ENCODE data around the gene LMAN2L.

LMAN2L gene

DNA sequence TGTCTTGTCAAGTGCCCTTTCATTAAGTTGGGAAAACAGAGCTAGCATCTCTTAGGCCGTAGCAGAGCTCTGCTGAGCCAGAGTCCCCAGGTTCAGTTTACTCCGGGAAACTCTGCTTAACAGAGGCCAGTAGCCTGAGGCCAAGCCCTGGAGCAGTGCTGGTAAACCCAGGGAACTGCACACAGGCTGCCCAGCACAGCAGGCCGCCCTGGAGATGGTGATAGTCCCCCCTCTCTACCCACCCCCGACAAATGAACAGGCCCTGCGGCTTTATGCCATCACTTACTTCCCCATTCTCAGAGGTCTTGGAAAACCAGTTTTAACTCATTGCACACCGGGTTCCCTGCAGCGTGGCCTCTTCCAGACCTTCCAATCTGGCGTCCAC, 24.4 kb upstream of the LMAN2L start:
- Mint-ChIP-seq H3K4me3 (peak overlapping the region; percentile 77), H3K36me3 (no peaks in the 10 kb centered on the region), H3K4me1 (peaks cover 72% of the 10 kb centered on the region), H3K9me3 (no peaks in the 10 kb centered on the region), H3K27ac (no peak overlapping the region)
- DNase-seq (ENCODE audit: low spot score in 2 of 2): no peak
- no peak for ATAC-seq

DNA sequence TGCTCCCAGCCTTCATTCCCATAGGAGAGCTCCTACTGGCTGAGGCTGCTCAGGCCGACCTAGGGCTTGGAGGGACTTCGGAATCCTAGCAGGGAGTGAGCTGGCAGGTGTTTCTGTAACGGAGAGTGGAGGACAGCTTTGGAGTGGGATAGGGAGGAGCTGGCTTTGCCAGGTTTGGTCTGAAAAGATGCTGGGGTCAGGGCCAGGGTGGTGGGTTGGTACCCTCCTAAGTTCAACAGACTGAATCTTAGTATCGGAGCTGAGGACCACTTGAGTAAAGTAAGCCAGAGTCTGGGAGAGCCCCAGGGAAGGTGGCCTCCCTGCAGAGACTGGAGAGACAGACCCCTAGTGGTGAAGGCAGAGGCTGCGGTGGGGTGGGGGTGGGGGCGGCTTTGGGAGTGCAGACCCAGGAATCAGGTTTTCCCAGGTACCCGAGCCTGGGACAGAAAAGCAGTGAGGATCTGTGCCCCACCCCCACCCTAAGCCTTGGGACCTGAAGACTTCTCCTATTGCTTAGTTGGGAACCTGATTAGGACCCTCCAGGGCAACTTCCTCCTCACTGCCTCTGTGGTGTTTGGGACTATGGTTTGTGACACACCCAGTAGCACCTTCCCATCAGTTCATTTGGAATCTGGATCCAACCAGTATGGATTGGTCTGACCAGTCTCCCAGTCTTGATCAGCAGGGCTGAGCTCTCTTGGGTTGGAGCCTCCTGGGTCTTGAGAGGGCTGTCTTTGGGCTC, 23.8 kb upstream of the LMAN2L start:
- no peak for DNase-seq (ENCODE audit: low spot score in 2 of 2)
- Mint-ChIP-seq H3K9me3 (no peaks in the 10 kb centered on the region), H3K4me3 (peak overlapping the region; percentile 77), H3K36me3 (no peaks in the 10 kb centered on the region), H3K4me1 (peaks cover 77% of the 10 kb centered on the region), H3K27ac (peak overlapping the region; percentile 35)
- no peak for ATAC-seq

DNA sequence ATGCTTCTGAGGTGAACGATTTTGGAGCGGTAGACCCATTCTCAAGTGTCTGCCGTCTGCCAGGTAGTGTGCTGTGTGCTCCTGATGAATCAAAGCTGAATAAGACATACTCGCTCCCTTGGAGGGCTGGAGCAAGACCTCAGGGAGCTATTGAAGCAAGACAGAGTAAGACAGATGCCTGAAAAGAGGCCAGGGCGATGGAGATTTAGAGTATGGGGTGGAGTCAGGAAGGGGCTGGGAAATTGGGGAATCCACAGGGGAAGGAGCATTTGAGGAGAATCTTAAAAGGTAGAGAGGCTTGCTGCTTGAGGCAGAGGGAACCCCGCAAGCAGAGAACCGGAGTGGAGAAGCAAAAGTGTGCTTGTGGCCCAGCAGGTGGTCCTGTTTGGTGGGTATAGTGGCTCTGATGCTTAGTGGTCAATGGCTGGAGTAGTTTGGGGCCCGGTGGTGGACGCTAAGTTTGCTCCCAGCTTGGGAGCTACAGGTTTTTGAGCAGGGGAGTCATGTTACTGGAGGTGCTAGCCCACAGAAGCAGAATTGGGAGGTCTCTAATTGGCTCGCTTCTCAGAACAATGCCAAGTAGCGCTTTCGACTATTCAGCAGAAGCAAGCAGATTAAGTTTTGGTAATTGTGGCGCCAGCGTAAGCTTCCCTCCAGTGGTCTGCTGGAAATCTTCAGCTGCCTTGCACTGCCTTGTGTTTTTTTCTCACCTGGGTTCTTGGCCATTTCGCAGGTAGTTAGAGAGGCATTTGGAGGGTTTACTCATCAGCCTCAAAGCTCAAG, 22.9 kb upstream of the LMAN2L start:
- Mint-ChIP-seq H3K36me3 (no peaks in the 10 kb centered on the region), H3K27ac (peak overlapping the region; percentile 35), H3K4me3 (peak overlapping the region; percentile 77), H3K9me3 (no peaks in the 10 kb centered on the region), H3K4me1 (peaks cover 70% of the 10 kb centered on the region)
- no peak for DNase-seq (ENCODE audit: low spot score in 2 of 2)
- no peak for ATAC-seq

DNA sequence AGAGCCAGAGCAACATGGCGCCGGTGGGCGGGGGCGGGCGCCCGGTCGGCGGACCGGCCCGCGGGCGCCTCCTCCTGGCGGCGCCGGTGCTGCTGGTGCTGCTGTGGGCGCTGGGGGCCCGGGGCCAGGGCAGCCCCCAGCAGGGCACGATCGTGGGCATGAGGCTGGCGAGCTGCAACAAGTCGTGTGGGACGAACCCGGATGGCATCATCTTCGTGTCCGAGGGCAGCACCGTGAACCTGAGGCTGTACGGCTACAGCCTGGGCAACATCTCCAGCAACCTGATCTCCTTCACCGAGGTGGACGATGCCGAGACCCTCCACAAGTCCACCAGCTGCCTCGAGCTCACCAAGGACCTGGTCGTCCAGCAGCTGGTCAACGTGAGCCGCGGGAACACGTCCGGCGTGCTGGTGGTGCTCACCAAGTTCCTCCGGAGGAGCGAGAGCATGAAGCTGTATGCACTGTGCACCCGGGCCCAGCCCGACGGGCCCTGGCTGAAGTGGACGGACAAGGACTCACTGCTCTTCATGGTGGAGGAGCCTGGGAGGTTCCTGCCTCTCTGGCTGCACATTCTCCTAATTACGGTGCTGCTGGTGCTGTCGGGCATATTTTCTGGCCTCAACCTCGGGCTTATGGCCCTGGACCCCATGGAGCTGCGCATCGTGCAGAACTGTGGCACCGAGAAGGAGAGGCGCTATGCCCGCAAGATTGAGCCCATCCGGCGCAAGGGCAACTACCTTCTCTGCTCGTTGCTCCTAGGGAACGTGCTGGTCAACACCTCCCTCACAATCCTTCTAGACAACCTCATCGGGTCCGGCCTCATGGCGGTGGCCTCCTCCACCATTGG, 21.3 kb upstream of the LMAN2L start:
- Mint-ChIP-seq H3K4me3 (peak overlapping the region; percentile 77), H3K4me1 (peaks cover 55% of the 10 kb centered on the region), H3K9me3 (no peaks in the 10 kb centered on the region), H3K27ac (peak overlapping the region; percentile 75), H3K36me3 (no peaks in the 10 kb centered on the region)
- ATAC-seq: peak; percentile 81
- peak in 1 of 2 donors; percentile 74 for DNase-seq (ENCODE audit: low spot score in 2 of 2)

DNA sequence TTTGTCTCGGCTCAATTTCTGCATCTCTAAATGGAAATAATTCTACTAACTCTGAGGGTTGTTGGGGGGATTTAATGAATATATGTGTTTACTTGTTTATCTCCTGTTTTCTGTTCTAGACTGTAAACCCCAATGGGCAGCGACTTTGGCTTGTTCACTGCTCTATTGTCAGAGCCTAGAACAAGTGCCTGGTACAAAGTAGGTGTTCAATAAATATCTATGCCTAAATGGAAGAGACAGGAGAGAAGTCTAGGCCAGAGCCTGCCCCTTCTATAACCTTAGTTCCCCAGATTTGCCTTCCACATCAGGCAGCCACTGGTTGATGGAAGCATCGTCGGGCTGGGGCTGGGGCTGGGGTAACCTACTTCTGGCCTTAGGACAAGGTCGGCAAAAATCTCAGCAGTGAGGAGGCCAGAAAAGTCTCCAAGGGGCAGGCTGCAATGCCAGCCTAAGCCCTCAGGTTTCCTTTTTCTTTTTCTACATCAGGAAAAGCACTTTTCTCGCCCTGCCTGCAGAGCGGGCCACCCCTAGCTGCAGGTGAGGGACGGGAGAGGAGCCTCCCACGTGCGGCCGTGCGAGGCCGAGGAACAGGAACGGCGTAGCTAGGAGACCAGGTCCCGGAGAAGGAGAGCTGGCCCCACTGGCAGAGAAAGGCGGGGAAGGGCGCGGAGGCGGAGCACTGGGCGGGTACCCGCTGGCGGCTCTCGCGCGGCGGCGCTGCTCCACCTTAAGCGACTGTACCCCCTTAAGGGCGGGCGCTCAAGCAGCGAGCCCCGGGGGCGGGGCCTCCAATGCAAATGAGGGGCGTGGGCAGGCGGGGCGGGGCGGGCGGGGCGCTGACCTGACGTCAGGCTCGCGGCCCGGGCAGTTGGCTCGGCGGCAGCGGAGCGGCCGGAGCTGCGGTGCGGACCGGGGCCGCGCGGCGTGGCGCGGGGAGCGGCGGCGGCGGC, 20.4 kb upstream of the LMAN2L start, which contains the start of gene CNNM4:
Gene CNNM4 (plus strand): TSS at position 867 of the 950 bp plus-strand sequence. CDS start 98 bp downstream, outside the sequence.
- H3K9me3 Mint-ChIP-seq: no peaks in the 10 kb centered on the region
- peaks cover 54% of the 10 kb centered on the region for H3K4me1 Mint-ChIP-seq
- peak within 1 kb of the TSS; percentile 75 for H3K27ac Mint-ChIP-seq
- H3K36me3 Mint-ChIP-seq: no peaks in the 10 kb centered on the region
- peak; percentile 77 to 94 for DNase-seq (ENCODE audit: low spot score in 2 of 2)
- peak within 1 kb of the TSS; percentile 77 for H3K4me3 Mint-ChIP-seq
- ATAC-seq: peak; percentile 93

DNA sequence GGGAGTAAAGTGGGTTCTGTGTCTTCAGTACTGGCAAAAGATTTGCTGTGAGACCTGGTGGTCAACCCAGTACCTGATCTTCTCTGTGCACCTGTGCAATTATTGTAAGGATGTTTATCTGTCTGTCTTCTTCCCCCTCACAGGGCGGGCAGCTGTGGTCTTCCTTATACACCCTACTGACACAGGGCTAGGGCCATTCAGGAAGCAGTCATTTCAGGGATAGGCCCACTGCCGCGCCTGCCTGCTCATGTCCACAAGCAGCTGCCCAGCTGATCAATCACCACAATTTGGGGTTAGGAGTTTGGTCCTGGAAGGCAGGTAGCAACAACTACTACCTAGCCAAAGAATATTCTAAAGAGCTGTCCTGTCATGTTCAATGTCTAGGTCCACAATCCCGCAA, 19.7 kb upstream of the LMAN2L start:
- Mint-ChIP-seq H3K36me3 (no peaks in the 10 kb centered on the region), H3K9me3 (no peaks in the 10 kb centered on the region), H3K27ac (peak overlapping the region; percentile 56), H3K4me3 (peak overlapping the region; percentile 77), H3K4me1 (peaks cover 52% of the 10 kb centered on the region)
- no peak for DNase-seq (ENCODE audit: low spot score in 2 of 2)
- ATAC-seq: no peak

DNA sequence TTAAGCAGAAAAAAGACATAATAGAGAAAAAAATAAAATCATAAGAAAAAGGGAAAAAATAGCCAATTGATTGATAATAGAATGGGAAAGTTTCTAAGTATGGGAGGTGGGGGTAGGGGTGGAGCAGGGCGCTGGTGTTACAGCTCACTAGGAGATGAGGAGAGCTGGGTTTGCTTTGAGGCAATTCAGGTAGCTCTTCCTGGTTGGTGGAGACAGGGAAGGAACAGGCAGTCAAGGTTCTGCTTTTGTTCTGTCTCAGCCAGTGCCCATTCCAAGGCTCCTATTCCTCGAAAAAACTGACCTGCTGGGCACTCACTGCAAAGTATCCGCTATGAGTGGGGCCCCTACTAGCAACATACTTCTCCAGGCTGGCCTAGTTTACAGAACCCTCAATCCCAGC, 19.1 kb upstream of the LMAN2L start:
- no peaks in the 10 kb centered on the region for H3K9me3 Mint-ChIP-seq
- DNase-seq (ENCODE audit: low spot score in 2 of 2): no peak
- H3K4me3 Mint-ChIP-seq: peak overlapping the region; percentile 77
- H3K36me3 Mint-ChIP-seq: no peaks in the 10 kb centered on the region
- peaks cover 46% of the 10 kb centered on the region for H3K4me1 Mint-ChIP-seq
- ATAC-seq: no peak
- peak overlapping the region; percentile 56 for H3K27ac Mint-ChIP-seq

DNA sequence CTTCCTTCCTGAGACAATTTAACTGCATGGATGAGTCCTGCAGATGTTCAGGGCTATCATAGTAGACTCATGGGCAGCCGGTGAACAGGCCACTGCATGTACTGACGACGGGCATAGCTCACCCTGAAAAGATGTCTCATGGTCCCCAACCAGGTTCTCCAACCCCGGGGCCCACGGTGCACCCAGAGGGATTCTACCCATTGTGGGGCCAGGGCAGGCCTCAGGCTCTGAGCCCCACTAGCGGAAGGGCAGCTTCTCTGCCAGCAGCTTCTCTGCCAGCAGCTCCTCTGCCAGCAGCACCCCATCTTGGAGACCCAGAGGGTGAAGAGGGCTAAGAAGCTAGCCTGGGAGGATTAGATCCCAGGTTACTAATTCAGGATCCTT, 17.6 kb upstream of the LMAN2L start:
- H3K4me3 Mint-ChIP-seq: no peak overlapping the region
- DNase-seq (ENCODE audit: low spot score in 2 of 2): no peak

DNA sequence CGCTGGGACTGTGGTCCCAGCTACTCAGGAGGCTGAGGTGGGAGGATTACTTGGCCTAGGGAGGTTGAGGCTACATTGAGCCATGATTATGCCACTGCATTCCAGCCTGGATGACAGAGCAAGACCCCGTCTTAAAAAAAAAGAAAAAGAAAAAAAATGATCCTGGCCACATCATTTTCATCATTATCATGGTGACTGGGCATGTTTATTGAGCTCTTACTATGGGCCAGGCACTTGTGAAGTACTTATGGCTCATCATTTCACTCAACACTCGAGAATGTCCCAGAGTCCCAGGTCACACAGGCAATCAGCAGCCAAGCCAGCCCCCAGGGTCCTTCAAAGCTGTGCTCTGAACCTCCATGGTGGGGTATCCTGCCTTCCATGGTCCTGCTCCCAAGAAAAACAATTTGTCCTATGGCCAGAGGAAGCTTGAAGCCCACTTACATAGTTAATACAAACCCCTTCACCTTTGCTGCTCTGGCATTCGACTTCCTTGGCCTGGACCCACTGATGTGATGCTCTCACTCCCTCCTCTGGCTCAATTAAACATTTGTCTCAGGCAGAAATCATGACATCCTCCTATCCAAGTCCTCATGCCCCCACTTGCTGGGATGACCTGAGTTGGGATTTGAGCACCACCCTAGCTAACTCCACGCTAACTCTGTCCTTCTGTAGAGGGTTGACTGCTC, 17.1 kb upstream of the LMAN2L start:
- H3K4me1 Mint-ChIP-seq: peaks cover 27% of the 10 kb centered on the region
- ATAC-seq (no peak), DNase-seq (ENCODE audit: low spot score in 2 of 2) (no peak)
- H3K4me3 Mint-ChIP-seq: no peak overlapping the region
- peak overlapping the region; percentile 20 for H3K27ac Mint-ChIP-seq
- no peaks in the 10 kb centered on the region for H3K36me3 Mint-ChIP-seq
- no peaks in the 10 kb centered on the region for H3K9me3 Mint-ChIP-seq

More for the DNA sequence above, 17.6 kb upstream of the LMAN2L start:
- Mint-ChIP-seq H3K9me3 (no peaks in the 10 kb centered on the region), H3K4me1 (peaks cover 32% of the 10 kb centered on the region), H3K27ac (no peak overlapping the region), H3K36me3 (no peaks in the 10 kb centered on the region)
- ATAC-seq: no peak

DNA sequence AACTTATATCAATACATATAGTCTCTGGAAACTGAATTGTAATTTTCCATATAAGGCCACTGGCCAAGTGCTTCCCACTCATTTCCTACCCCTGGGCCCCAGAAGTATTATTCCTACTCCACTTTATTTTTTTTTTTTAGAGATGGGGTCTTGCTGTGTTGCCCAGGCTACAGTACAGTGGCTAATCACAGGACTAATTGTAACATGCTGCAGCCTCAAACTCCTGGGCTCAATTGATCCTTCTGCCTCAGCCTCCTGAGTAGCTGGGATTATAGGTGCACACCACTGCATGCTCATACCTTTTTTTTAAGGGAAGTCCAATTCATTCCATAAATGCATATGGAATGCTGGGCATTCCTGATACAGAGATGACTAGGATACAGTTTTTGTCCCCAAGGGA, 14.5 kb upstream of the LMAN2L start:
- H3K9me3 Mint-ChIP-seq: no peaks in the 10 kb centered on the region
- ATAC-seq (no peak), DNase-seq (ENCODE audit: low spot score in 2 of 2) (no peak)
- no peaks in the 10 kb centered on the region for H3K36me3 Mint-ChIP-seq
- H3K4me1 Mint-ChIP-seq: peaks cover 6% of the 10 kb centered on the region
- no peak overlapping the region for H3K4me3 Mint-ChIP-seq
- no peak overlapping the region for H3K27ac Mint-ChIP-seq

DNA sequence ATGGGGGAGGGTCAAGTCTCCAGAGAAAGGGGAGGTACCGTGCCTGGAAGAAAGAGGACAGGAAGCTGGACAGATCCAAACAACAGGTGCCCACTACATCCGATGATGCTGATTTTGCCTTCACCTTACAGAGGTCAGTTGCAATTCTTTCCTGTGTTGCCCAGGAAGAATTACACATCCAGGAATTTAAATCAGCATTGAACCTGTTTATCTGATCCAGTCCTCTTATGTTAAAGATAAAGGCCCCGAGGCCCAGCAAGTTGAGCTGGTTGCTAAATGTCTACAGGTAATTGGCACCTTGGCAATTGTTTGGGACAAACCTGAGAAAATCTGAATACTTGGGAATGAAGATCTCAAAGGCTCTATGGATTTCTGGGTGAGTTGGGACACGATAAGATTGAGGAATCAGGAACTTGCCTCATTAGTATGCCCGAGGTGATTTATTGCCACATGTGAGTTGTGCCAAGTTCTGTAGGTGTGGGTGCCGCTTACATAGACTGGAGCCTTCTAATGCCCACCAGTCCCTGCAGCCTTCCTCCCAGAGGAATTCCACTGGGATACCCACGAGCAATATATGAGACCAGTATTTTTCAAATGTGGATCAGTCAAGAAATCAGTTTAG, 13.9 kb upstream of the LMAN2L start:
- no peak overlapping the region for H3K27ac Mint-ChIP-seq

DNA sequence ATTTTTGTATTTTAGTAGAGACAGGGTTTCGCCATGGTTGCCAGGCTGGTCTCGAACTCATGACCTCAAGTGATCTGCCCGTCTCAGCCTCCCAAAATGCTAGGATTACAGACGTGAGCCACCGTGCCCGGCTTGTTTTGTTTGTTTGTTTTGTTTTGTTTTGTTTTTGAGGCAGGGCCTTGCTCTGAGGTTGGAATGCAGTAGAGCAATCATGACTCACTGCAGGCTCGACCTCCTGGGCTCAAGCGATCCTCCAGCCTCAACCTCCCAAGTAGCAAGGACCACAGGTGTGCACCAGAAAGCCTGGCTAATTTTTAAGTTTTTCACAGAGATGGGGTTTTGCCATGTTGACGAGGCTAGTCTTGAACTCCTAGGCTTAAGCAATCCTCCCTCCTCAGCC, 11.9 kb upstream of the LMAN2L start:
- no peaks in the 10 kb centered on the region for H3K36me3 Mint-ChIP-seq
- H3K27ac Mint-ChIP-seq: no peak overlapping the region
- H3K4me3 Mint-ChIP-seq: no peak overlapping the region
- DNase-seq (ENCODE audit: low spot score in 2 of 2): no peak
- no peaks in the 10 kb centered on the region for H3K4me1 Mint-ChIP-seq
- ATAC-seq: no peak
- no peaks in the 10 kb centered on the region for H3K9me3 Mint-ChIP-seq

More for the DNA sequence above, 13.9 kb upstream of the LMAN2L start:
- ATAC-seq (no peak), DNase-seq (ENCODE audit: low spot score in 2 of 2) (no peak)
- Mint-ChIP-seq H3K36me3 (no peaks in the 10 kb centered on the region), H3K4me3 (no peak overlapping the region), H3K9me3 (no peaks in the 10 kb centered on the region), H3K4me1 (peaks cover under 1% of the 10 kb centered on the region)

DNA sequence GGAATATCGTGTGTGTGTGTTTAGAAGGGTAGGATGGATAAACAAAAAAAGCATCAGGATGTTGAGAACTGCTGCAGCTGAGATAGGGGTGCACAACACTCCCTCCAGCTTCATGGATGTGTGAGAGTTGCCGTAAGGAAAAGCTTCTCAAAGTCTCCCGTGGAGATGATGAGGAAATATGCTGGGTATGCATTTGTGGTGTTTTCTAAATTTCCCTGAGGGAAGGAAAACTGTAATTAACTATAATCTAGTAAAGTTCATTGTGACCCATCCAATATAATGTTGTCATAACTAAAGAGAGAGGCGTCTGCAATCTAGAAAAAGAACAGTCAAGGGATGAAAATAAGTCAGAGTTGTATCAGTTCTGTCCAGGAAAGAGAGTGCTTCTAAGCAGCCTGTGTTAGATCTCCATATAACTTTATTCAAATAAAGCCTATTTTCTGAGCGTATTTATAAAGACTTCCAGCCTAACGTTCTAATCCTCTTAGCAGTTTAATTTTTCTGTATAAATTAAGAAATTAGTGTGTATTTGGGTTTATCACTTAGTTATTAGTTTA, 7.3 kb upstream of the LMAN2L start:
- no peak overlapping the region for H3K27ac Mint-ChIP-seq
- DNase-seq (ENCODE audit: low spot score in 2 of 2) (no peak), ATAC-seq (no peak)
- no peaks in the 10 kb centered on the region for H3K36me3 Mint-ChIP-seq
- no peak overlapping the region for H3K4me3 Mint-ChIP-seq
- no peaks in the 10 kb centered on the region for H3K9me3 Mint-ChIP-seq
- H3K4me1 Mint-ChIP-seq: no peaks in the 10 kb centered on the region
